GM12801 (cell line): ENCODE results near the gene TTLL6.

Source experiments
- CTCF ChIP-seq: IDR thresholded peaks from one replicate; pipeline ENCODE4 v1.5.1; 2011; ENCODE audit warnings: control low read depth; ENCODE audit not compliant: insufficient read length; ENCODE audit errors: extremely low read depth

The TTLL6 gene

GRCh38 chr17:48769009-48769675 is 47.9 kb downstream of the TTLL6 start:
- TF ChIP-seq CTCF, result no peak

GRCh38 chr17:48767263-48767774 is 49.7 kb downstream of the TTLL6 start:
- no peak for TF ChIP-seq CTCF

- TF ChIP-seq CTCF, result no peak
These were observed 55.9 kb downstream of the TTLL6 start for GRCh38 chr17:48761114-48761513.

GRCh38 chr17:48760411-48760810 is 56.6 kb downstream of the TTLL6 start:
- no peak for TF ChIP-seq CTCF

GRCh38 chr17:48759288-48759687 is 57.7 kb downstream of the TTLL6 start:
- TF ChIP-seq CTCF, result no peak

GRCh38 chr17:48757524-48757961 is 59.5 kb downstream of the TTLL6 start:
- TF ChIP-seq CTCF, result no peak

GRCh38 chr17:48756830-48757251 is 60.2 kb downstream of the TTLL6 start:
- TF ChIP-seq CTCF, result no peak
